Measurements from ENCODE around the gene DLEC1.

The DLEC1 gene

GRCh38 chr3:38114875-38115644 is 76.1 kb downstream of the DLEC1 start:
- peaks cover 3% of the 10 kb centered on the region in 2 donors for H3K36me3 ChIP-seq (ENCODE audit: control insufficient read depth in 2 of 2, insufficient read depth in 2 of 2, low read length in 2 of 2)
- H3K9ac ChIP-seq (ENCODE audit: low read depth in 1 of 2, low read length in 2 of 2), result no peak overlapping the region
- no peak overlapping the region for H3K4me3 ChIP-seq (ENCODE audit: low read length in 2 of 2)
- H3K9me3 ChIP-seq (ENCODE audit: control insufficient read depth in 2 of 2, low read length in 2 of 2), result no peaks in the 10 kb centered on the region
- H3K4me1 ChIP-seq (ENCODE audit: control insufficient read depth in 2 of 2, insufficient read depth in 2 of 2, low read length in 2 of 2), result peaks cover 0 to 7% of the 10 kb centered on the region in 2 donors
- no peak overlapping the region for H3K27ac ChIP-seq (ENCODE audit: low read depth in 2 of 2, low read length in 2 of 2)
- no peaks in the 10 kb centered on the region for H3K27me3 ChIP-seq (ENCODE audit: control insufficient read depth in 2 of 2, insufficient read depth in 2 of 2, low read length in 2 of 2)

- Histone ChIP-seq H3K27me3 (ENCODE audit: control insufficient read depth in 2 of 2, insufficient read depth in 2 of 2, low read length in 2 of 2) (no peaks in the 10 kb centered on the region), H3K36me3 (ENCODE audit: control insufficient read depth in 2 of 2, insufficient read depth in 2 of 2, low read length in 2 of 2) (peaks cover 7 to 10% of the 10 kb centered on the region in 2 donors), H3K9ac (ENCODE audit: low read depth in 1 of 2, low read length in 2 of 2) (no peak overlapping the region), H3K27ac (ENCODE audit: low read depth in 2 of 2, low read length in 2 of 2) (no peak overlapping the region), H3K9me3 (ENCODE audit: control insufficient read depth in 2 of 2, low read length in 2 of 2) (no peaks in the 10 kb centered on the region), H3K4me1 (ENCODE audit: control insufficient read depth in 2 of 2, insufficient read depth in 2 of 2, low read length in 2 of 2) (peaks cover 0 to 7% of the 10 kb centered on the region in 2 donors), H3K4me3 (ENCODE audit: low read length in 2 of 2) (no peak overlapping the region)
Observed at GRCh38 chr3:38115645-38116427, 76.8 kb downstream of the DLEC1 start.

- no peak overlapping the region for H3K9ac ChIP-seq (ENCODE audit: low read depth in 1 of 2, low read length in 2 of 2)
- no peak overlapping the region for H3K27ac ChIP-seq (ENCODE audit: low read depth in 2 of 2, low read length in 2 of 2)
- no peak overlapping the region for H3K4me3 ChIP-seq (ENCODE audit: low read length in 2 of 2)
- H3K36me3 ChIP-seq (ENCODE audit: control insufficient read depth in 2 of 2, insufficient read depth in 2 of 2, low read length in 2 of 2), result peaks cover 14 to 18% of the 10 kb centered on the region in 2 donors
- H3K4me1 ChIP-seq (ENCODE audit: control insufficient read depth in 2 of 2, insufficient read depth in 2 of 2, low read length in 2 of 2), result peaks cover 0 to 7% of the 10 kb centered on the region in 2 donors
- H3K9me3 ChIP-seq (ENCODE audit: control insufficient read depth in 2 of 2, low read length in 2 of 2), result no peaks in the 10 kb centered on the region
- H3K27me3 ChIP-seq (ENCODE audit: control insufficient read depth in 2 of 2, insufficient read depth in 2 of 2, low read length in 2 of 2), result no peaks in the 10 kb centered on the region
Observed at GRCh38 chr3:38116471-38117162, 77.6 kb downstream of the DLEC1 start.

GRCh38 chr3:38117163-38117716 is 78.2 kb downstream of the DLEC1 start:
- Histone ChIP-seq H3K4me3 (ENCODE audit: low read length in 2 of 2) (no peak overlapping the region), H3K27me3 (ENCODE audit: control insufficient read depth in 2 of 2, insufficient read depth in 2 of 2, low read length in 2 of 2) (no peaks in the 10 kb centered on the region), H3K9ac (ENCODE audit: low read depth in 1 of 2, low read length in 2 of 2) (no peak overlapping the region), H3K36me3 (ENCODE audit: control insufficient read depth in 2 of 2, insufficient read depth in 2 of 2, low read length in 2 of 2) (peaks cover 20 to 24% of the 10 kb centered on the region in 2 donors), H3K27ac (ENCODE audit: low read depth in 2 of 2, low read length in 2 of 2) (no peak overlapping the region), H3K9me3 (ENCODE audit: control insufficient read depth in 2 of 2, low read length in 2 of 2) (no peaks in the 10 kb centered on the region), H3K4me1 (ENCODE audit: control insufficient read depth in 2 of 2, insufficient read depth in 2 of 2, low read length in 2 of 2) (peaks cover 0 to 7% of the 10 kb centered on the region in 2 donors)

- peaks cover 0 to 7% of the 10 kb centered on the region in 2 donors for H3K4me1 ChIP-seq (ENCODE audit: control insufficient read depth in 2 of 2, insufficient read depth in 2 of 2, low read length in 2 of 2)
Observed at GRCh38 chr3:38117748-38118420, 78.9 kb downstream of the DLEC1 start.

GRCh38 chr3:38118421-38119247 is 79.6 kb downstream of the DLEC1 start:
- Histone ChIP-seq H3K9me3 (ENCODE audit: control insufficient read depth in 2 of 2, low read length in 2 of 2) (no peaks in the 10 kb centered on the region), H3K4me3 (ENCODE audit: low read length in 2 of 2) (no peak overlapping the region), H3K4me1 (ENCODE audit: control insufficient read depth in 2 of 2, insufficient read depth in 2 of 2, low read length in 2 of 2) (peaks cover 0 to 7% of the 10 kb centered on the region in 2 donors), H3K9ac (ENCODE audit: low read depth in 1 of 2, low read length in 2 of 2) (no peak overlapping the region), H3K36me3 (ENCODE audit: control insufficient read depth in 2 of 2, insufficient read depth in 2 of 2, low read length in 2 of 2) (peaks cover 32 to 38% of the 10 kb centered on the region in 2 donors), H3K27ac (ENCODE audit: low read depth in 2 of 2, low read length in 2 of 2) (no peak overlapping the region), H3K27me3 (ENCODE audit: control insufficient read depth in 2 of 2, insufficient read depth in 2 of 2, low read length in 2 of 2) (no peaks in the 10 kb centered on the region)

More at GRCh38 chr3:38117748-38118420, 78.9 kb downstream of the DLEC1 start:
- Histone ChIP-seq H3K9me3 (ENCODE audit: control insufficient read depth in 2 of 2, low read length in 2 of 2) (no peaks in the 10 kb centered on the region), H3K27ac (ENCODE audit: low read depth in 2 of 2, low read length in 2 of 2) (no peak overlapping the region), H3K4me3 (ENCODE audit: low read length in 2 of 2) (no peak overlapping the region), H3K27me3 (ENCODE audit: control insufficient read depth in 2 of 2, insufficient read depth in 2 of 2, low read length in 2 of 2) (no peaks in the 10 kb centered on the region), H3K36me3 (ENCODE audit: control insufficient read depth in 2 of 2, insufficient read depth in 2 of 2, low read length in 2 of 2) (peaks cover 26 to 30% of the 10 kb centered on the region in 2 donors), H3K9ac (ENCODE audit: low read depth in 1 of 2, low read length in 2 of 2) (no peak overlapping the region)

GRCh38 chr3:38119248-38119544 is 80.2 kb downstream of the DLEC1 start:
- Histone ChIP-seq H3K36me3 (ENCODE audit: control insufficient read depth in 2 of 2, insufficient read depth in 2 of 2, low read length in 2 of 2) (peaks cover 33 to 41% of the 10 kb centered on the region in 2 donors), H3K4me1 (ENCODE audit: control insufficient read depth in 2 of 2, insufficient read depth in 2 of 2, low read length in 2 of 2) (peaks cover 0 to 7% of the 10 kb centered on the region in 2 donors), H3K27me3 (ENCODE audit: control insufficient read depth in 2 of 2, insufficient read depth in 2 of 2, low read length in 2 of 2) (no peaks in the 10 kb centered on the region), H3K9ac (ENCODE audit: low read depth in 1 of 2, low read length in 2 of 2) (no peak overlapping the region), H3K27ac (ENCODE audit: low read depth in 2 of 2, low read length in 2 of 2) (no peak overlapping the region), H3K4me3 (ENCODE audit: low read length in 2 of 2) (no peak overlapping the region), H3K9me3 (ENCODE audit: control insufficient read depth in 2 of 2, low read length in 2 of 2) (no peaks in the 10 kb centered on the region)

GRCh38 chr3:38119821-38120692 is 81.0 kb downstream of the DLEC1 start:
- H3K27me3 ChIP-seq (ENCODE audit: control insufficient read depth in 2 of 2, insufficient read depth in 2 of 2, low read length in 2 of 2), result no peaks in the 10 kb centered on the region
- H3K9ac ChIP-seq (ENCODE audit: low read depth in 1 of 2, low read length in 2 of 2), result no peak overlapping the region
- H3K36me3 ChIP-seq (ENCODE audit: control insufficient read depth in 2 of 2, insufficient read depth in 2 of 2, low read length in 2 of 2), result peaks cover 36 to 49% of the 10 kb centered on the region in 2 donors
- no peaks in the 10 kb centered on the region for H3K9me3 ChIP-seq (ENCODE audit: control insufficient read depth in 2 of 2, low read length in 2 of 2)
- H3K27ac ChIP-seq (ENCODE audit: low read depth in 2 of 2, low read length in 2 of 2), result no peak overlapping the region
- no peak overlapping the region for H3K4me3 ChIP-seq (ENCODE audit: low read length in 2 of 2)
- peaks cover 0 to 7% of the 10 kb centered on the region in 2 donors for H3K4me1 ChIP-seq (ENCODE audit: control insufficient read depth in 2 of 2, insufficient read depth in 2 of 2, low read length in 2 of 2)
